K562 (cell line): ENCODE measurements around the gene PLOD1. TPM values are rescaled to one million over a fixed set of nuclear protein-coding genes. Genes with fewer than 3 reads are reported as not detected.

Experiments
- BHLHE40 ChIP-seq: IDR thresholded peaks from 2 replicates; pipeline ENCODE4 v1.6.1; 2011; ENCODE audit warnings: low read length, improper control_type of control experiment
- COPS2 ChIP-seq: fragments of 450-650 bp; conservative IDR thresholded peaks from 2 replicates; pipeline ENCODE4 v1.6.1; 2016; ENCODE audit warnings: mild to moderate bottlenecking, moderate library complexity
- CREB5 ChIP-seq: fragments of 250-450 bp; sonication (Bioruptor Pico); IDR thresholded peaks from 2 replicates; pipeline ENCODE4 v1.5.0; 2020; ENCODE audit warnings: mild to moderate bottlenecking
- FOXJ3 ChIP-seq: sonication (generic); formaldehyde crosslinking; IDR thresholded peaks from 2 replicates; pipeline ENCODE4 v1.4.0; 2020; ENCODE audit warnings: mild to moderate bottlenecking, missing genetic modification reagents
- HDGF ChIP-seq: fragments of 450-650 bp; IDR thresholded peaks from 2 replicates; pipeline ENCODE4 v1.6.1; 2016
- MCM3 ChIP-seq: fragments of 450-650 bp; IDR thresholded peaks from 2 replicates; pipeline ENCODE4 v1.6.1; 2016
- MIER1 ChIP-seq: fragments of 450-650 bp; IDR thresholded peaks from 2 replicates; pipeline ENCODE4 v1.6.1; 2016; ENCODE audit warnings: antibody characterized with exemption, mild to moderate bottlenecking, low read depth
- MYNN ChIP-seq, 2 experiments: sonication (generic); formaldehyde crosslinking in 1 of 2; IDR thresholded peaks; 2 replicates each; pipeline versions ENCODE4 v1.5.0 to v1.6.1; 2016 to 2020; ENCODE audit warnings: antibody characterized with exemption in 1 of 2, missing genetic modification reagents in 1 of 2
- NR1H2 ChIP-seq: sonication (generic); formaldehyde crosslinking; IDR thresholded peaks from 2 replicates; pipeline ENCODE4 v1.4.0; 2020; ENCODE audit warnings: mild to moderate bottlenecking, missing genetic modification reagents
- SIN3A ChIP-seq, 2 experiments: fragments of 150-350 bp in 1 of 2; IDR thresholded peaks; 2 replicates each; pipeline ENCODE4 v1.6.1; 2011 to 2016; ENCODE audit warnings: borderline replicate concordance in 2 of 2, low read depth in 2 of 2, low read length in 2 of 2, mild to moderate bottlenecking in 2 of 2, moderate library complexity in 2 of 2; ENCODE audit not compliant: control insufficient read depth in 1 of 2
- TFAP4 ChIP-seq: sonication (generic); formaldehyde crosslinking; IDR thresholded peaks from 2 replicates; pipeline ENCODE4 v1.8.0; 2022; ENCODE audit warnings: missing genetic modification reagents, mild to moderate bottlenecking, moderate library complexity, borderline replicate concordance
- TGIF2 ChIP-seq: sonication (generic); formaldehyde crosslinking; IDR thresholded peaks from 2 replicates; pipeline ENCODE4 v1.8.1; 2022; ENCODE audit warnings: mild to moderate bottlenecking, missing genetic modification reagents, moderate library complexity
- XRCC4 ChIP-seq: IDR thresholded peaks from one replicate; pipeline ENCODE4 v1.6.1; 2011; ENCODE audit not compliant: insufficient read depth, insufficient read length; ENCODE audit errors: extremely low read depth
- ZBTB33 ChIP-seq: sonication (generic); formaldehyde crosslinking; IDR thresholded peaks from 2 replicates; pipeline ENCODE4 v1.8.1; 2023; ENCODE audit warnings: mild to moderate bottlenecking, missing genetic modification reagents
- ZNF316 ChIP-seq: fragments of 450-650 bp; IDR thresholded peaks from 2 replicates; pipeline ENCODE4 v1.6.1; 2016
- ZNF436 ChIP-seq: fragments of 250-450, 450-650 bp; sonication (Bioruptor Pico); formaldehyde crosslinking; IDR thresholded peaks from 2 replicates; pipeline ENCODE4 v1.7.0; 2020; ENCODE audit warnings: mild to moderate bottlenecking
- ZNF449 ChIP-seq: fragments of 250-450 bp; sonication (Bioruptor Pico); IDR thresholded peaks from 2 replicates; pipeline ENCODE4 v1.8.0; 2022; ENCODE audit warnings: moderate library complexity, mild to moderate bottlenecking, inconsistent platforms
- ZNF76 ChIP-seq: fragments of 250-450 bp; sonication (Bioruptor Pico); IDR thresholded peaks from 2 replicates; pipeline ENCODE4 v1.4.0; 2020; ENCODE audit warnings: mild to moderate bottlenecking, moderate library complexity, borderline replicate concordance
- ZNF780A ChIP-seq: fragments of 250-450 bp; sonication (Bioruptor Pico); IDR thresholded peaks from 2 replicates; pipeline ENCODE4 v1.5.0; 2021; ENCODE audit warnings: mild to moderate bottlenecking
- polyA plus RNA-seq, 8 experiments: library from polyadenylated mRNA; depleted of rRNA in 4 of 8; stranded (reverse) in 5 of 8; unstranded in 3 of 8; fragments of >200 nt; fragmentation: Nextera tagmentation in 2 of 8; fragmentation: Illumina TruSeq in 1 of 8; extraction: Ambion mirVana in 2 of 8; extraction: Trizol in 1 of 8; gene quantifications; 2 replicates each; pipeline versions ENCODE4 v1.2.1 to v1.2.3, GENCODE V29; 2011 to 2014; ENCODE audit warnings: inconsistent platforms in 1 of 8, missing spikeins in 1 of 8
- total RNA-seq, 7 experiments: library from RNA; depleted of rRNA in 6 of 7; stranded (reverse); fragments of >200 nt in 6 of 7; fragmentation: Illumina TruSeq in 2 of 7; extraction: Trizol in 2 of 7; gene quantifications; 2 replicates each; pipeline versions ENCODE4 v1.2.1 to v1.2.3, GENCODE V29; 2011 to 2021; ENCODE audit warnings: low replicate concordance in 1 of 7

The PLOD1 gene
- total and polyA plus RNA-seq, 9 of the 15 experiments (the other 6 are each of a cell fraction or from before 2014, with no cell fraction given) = 16.6 to 90.8 (median 52.7) TPM

- no peak for TF ChIP-seq ZNF449
- TF ChIP-seq CREB5 = no peak
- no peak for TF ChIP-seq ZNF436 (CRISPR knock-in tag)
- TF ChIP-seq XRCC4 = no peak
- TF ChIP-seq TFAP4 (CRISPR knock-in tag) = peak; percentile 66; the same call in 1 of the 2 replicates
- TF ChIP-seq MCM3 = no peak
- no peak for TF ChIP-seq MYNN (IDR thresholded peaks at IDR 0.05)
- TF ChIP-seq MYNN (CRISPR knock-in tag; IDR thresholded peaks at IDR 0.05) = no peak
- TF ChIP-seq ZNF76 (CRISPR knock-in tag) = no peak
- TF ChIP-seq ZNF780A = no peak
- no peak for TF ChIP-seq BHLHE40
- TF ChIP-seq MIER1 = peak; percentile 92
- TF ChIP-seq HDGF = no peak
- TF ChIP-seq ZBTB33 (CRISPR knock-in tag) = peak; percentile 44; the same call in 1 of the 2 replicates
- TF ChIP-seq COPS2 = no peak
- no peak for TF ChIP-seq ZNF316
- TF ChIP-seq NR1H2 (CRISPR knock-in tag) = 0 out of 2 replicates have a peak, but pooled peaks have one; percentile 28
- peak; percentile 85; the same call in 1 of the 2 replicates for TF ChIP-seq TGIF2
- TF ChIP-seq FOXJ3 = 0 out of 2 replicates have a peak, but pooled peaks have one; percentile 22
- TF ChIP-seq SIN3A (IDR thresholded peaks at IDR 0.05; ENCODE audit: borderline replicate concordance in 2 of 2, control insufficient read depth in 1 of 2, low read depth in 2 of 2, low read length in 2 of 2) = 0 out of 4 replicates have a peak, but pooled peaks of 1 of the 2 experiments have one; percentile 12
Observed at GRCh38 chr1:11898831-11899467, 35.6 kb upstream of the PLOD1 start (continued).
